GM21723 (cell line): Measurements from ENCODE around the gene HOXD8.

Experiments used
- ATAC-seq: cut with Tn5 transposase; IDR thresholded peaks from one replicate; pipeline ENCODE4 v1.9.1; 2021; ENCODE audit warnings: mild to moderate bottlenecking, moderate library complexity; ENCODE audit not compliant: unreplicated experiment

The HOXD8 gene

GRCh38 chr2:176171351-176172006 lies 42.0 kb downstream of the HOXD8 start:
- ATAC-seq = no peak

GRCh38 chr2:176172007-176172894 lies 42.7 kb downstream of the HOXD8 start:
- no peak for ATAC-seq

GRCh38 chr2:176172895-176173566 lies 43.5 kb downstream of the HOXD8 start:
- no peak for ATAC-seq

GRCh38 chr2:176173567-176174381 lies 44.3 kb downstream of the HOXD8 start:
- ATAC-seq = no peak

GRCh38 chr2:176174382-176174823 lies 44.9 kb downstream of the HOXD8 start:
- ATAC-seq = no peak

GRCh38 chr2:176174824-176175708 lies 45.6 kb downstream of the HOXD8 start:
- no peak for ATAC-seq

- no peak for ATAC-seq
Measured at GRCh38 chr2:176175709-176176607, 46.5 kb downstream of the HOXD8 start.

GRCh38 chr2:176177580-176178037 lies 48.1 kb downstream of the HOXD8 start:
- no peak for ATAC-seq

- no peak for ATAC-seq
Measured at GRCh38 chr2:176178038-176178756, 48.7 kb downstream of the HOXD8 start.

- ATAC-seq = no peak
Measured at GRCh38 chr2:176178757-176179295, 49.3 kb downstream of the HOXD8 start.

- no peak for ATAC-seq
Measured at GRCh38 chr2:176181551-176181950, 52.0 kb downstream of the HOXD8 start.
